ENCODE measurements around the gene ACER3.

The ACER3 gene

GRCh38 chr11:76972051-76972450 is 111.3 kb downstream of the ACER3 start:
- Mint-ChIP-seq H3K36me3 (peaks cover 9% of the 10 kb centered on the region), H3K27ac (no peak overlapping the region), H3K9me3 (ENCODE audit: low read depth) (peaks cover 7% of the 10 kb centered on the region), H3K4me1 (ENCODE audit: low read depth) (no peaks in the 10 kb centered on the region), H3K27me3 (no peaks in the 10 kb centered on the region), H3K4me3 (no peak overlapping the region)

GRCh38 chr11:76974179-76974891 is 113.6 kb downstream of the ACER3 start:
- Mint-ChIP-seq H3K27ac (no peak overlapping the region), H3K4me1 (ENCODE audit: low read depth) (no peaks in the 10 kb centered on the region), H3K36me3 (peaks cover 15% of the 10 kb centered on the region), H3K27me3 (no peaks in the 10 kb centered on the region), H3K9me3 (ENCODE audit: low read depth) (peaks cover 7% of the 10 kb centered on the region), H3K4me3 (no peak overlapping the region)

DNA sequence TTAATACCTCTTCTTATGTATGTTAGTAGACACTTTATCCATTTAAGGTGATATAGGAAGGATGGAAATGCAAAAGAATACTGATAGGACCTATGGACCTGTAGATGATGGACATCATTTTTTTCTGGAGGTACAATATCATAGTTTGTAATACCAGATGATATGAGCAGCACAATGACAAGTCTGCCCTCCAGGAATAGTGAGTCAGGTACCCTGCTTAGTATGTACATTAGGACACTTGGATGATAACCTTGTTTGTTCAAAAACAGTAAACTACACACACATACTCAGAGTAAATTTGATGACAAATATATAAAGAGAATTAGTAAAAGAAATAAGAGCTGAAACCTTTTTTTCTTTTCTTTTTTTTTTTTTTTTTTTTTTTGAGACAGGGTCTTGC is 114.8 kb downstream of the ACER3 start:
- H3K4me3 Mint-ChIP-seq = no peak overlapping the region
- no peak overlapping the region for H3K27ac Mint-ChIP-seq
- peaks cover 15% of the 10 kb centered on the region for H3K36me3 Mint-ChIP-seq
- H3K9me3 Mint-ChIP-seq (ENCODE audit: low read depth) = peaks cover 7% of the 10 kb centered on the region
- no peaks in the 10 kb centered on the region for H3K4me1 Mint-ChIP-seq (ENCODE audit: low read depth)
- H3K27me3 Mint-ChIP-seq = no peaks in the 10 kb centered on the region

- Mint-ChIP-seq H3K36me3 (peaks cover 8% of the 10 kb centered on the region), H3K4me3 (no peak overlapping the region), H3K27me3 (no peaks in the 10 kb centered on the region), H3K27ac (no peak overlapping the region), H3K9me3 (ENCODE audit: low read depth) (no peaks in the 10 kb centered on the region), H3K4me1 (ENCODE audit: low read depth) (no peaks in the 10 kb centered on the region)
Observed at GRCh38 chr11:76977791-76978190, 117.1 kb downstream of the ACER3 start.

DNA sequence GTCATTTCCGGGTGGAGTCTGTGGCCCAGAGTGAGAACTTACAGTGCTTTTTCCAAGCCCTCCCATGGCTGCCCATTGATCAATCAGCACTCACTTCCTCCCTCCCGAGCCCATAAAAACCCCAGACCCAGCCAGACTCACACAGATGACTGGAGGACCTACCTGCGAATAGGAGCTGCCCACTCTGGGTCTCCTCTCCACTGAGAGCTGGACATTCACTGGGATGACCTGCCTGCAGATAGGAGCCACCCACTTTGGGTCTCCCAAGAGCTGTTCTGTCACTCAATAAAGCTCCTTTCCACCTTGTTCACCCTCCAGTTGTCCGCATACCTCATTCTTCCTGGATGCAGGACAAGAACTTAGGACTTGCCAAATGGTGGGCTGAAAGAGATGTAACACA is 117.5 kb downstream of the ACER3 start:
- H3K27me3 Mint-ChIP-seq = no peaks in the 10 kb centered on the region
- no peak overlapping the region for H3K27ac Mint-ChIP-seq
- H3K36me3 Mint-ChIP-seq = peaks cover 8% of the 10 kb centered on the region
- H3K4me1 Mint-ChIP-seq (ENCODE audit: low read depth) = no peaks in the 10 kb centered on the region
- H3K9me3 Mint-ChIP-seq (ENCODE audit: low read depth) = no peaks in the 10 kb centered on the region
- H3K4me3 Mint-ChIP-seq = no peak overlapping the region

DNA sequence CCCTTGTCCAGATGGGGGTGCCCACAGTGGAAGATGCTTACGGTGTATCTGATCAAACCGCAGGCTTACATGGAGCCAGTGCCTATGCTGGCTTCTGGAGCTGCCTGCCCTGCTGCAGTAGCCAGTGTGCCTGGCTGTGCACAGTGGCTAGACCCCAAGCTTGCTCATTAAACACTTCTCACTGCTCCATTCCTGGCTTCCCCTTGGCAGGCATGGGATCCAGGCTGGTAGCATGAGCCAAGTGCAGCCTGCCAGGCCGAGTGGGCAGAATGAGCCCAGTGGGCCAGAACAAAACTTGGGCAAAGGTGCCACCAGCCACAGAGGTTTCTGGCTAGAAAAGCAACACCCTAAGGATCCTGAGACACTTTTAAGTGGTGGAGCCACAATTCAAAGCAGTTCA is 118.1 kb downstream of the ACER3 start:
- Mint-ChIP-seq H3K9me3 (ENCODE audit: low read depth) (no peaks in the 10 kb centered on the region), H3K4me3 (no peak overlapping the region), H3K27me3 (no peaks in the 10 kb centered on the region), H3K4me1 (ENCODE audit: low read depth) (no peaks in the 10 kb centered on the region), H3K27ac (no peak overlapping the region), H3K36me3 (peaks cover 8% of the 10 kb centered on the region)

- Mint-ChIP-seq H3K27me3 (no peaks in the 10 kb centered on the region), H3K4me3 (no peak overlapping the region), H3K4me1 (ENCODE audit: low read depth) (no peaks in the 10 kb centered on the region), H3K36me3 (peaks cover 12% of the 10 kb centered on the region), H3K9me3 (ENCODE audit: low read depth) (no peaks in the 10 kb centered on the region), H3K27ac (no peak overlapping the region)
Observed at GRCh38 chr11:76980196-76980595, 119.5 kb downstream of the ACER3 start.

- Mint-ChIP-seq H3K4me1 (ENCODE audit: low read depth) (no peaks in the 10 kb centered on the region), H3K27me3 (no peaks in the 10 kb centered on the region), H3K9me3 (ENCODE audit: low read depth) (no peaks in the 10 kb centered on the region), H3K4me3 (no peak overlapping the region), H3K36me3 (peaks cover 12% of the 10 kb centered on the region), H3K27ac (no peak overlapping the region)
Observed at GRCh38 chr11:76984743-76985142, 124.0 kb downstream of the ACER3 start.

GRCh38 chr11:76987203-76987602 is 126.5 kb downstream of the ACER3 start:
- H3K4me3 Mint-ChIP-seq = no peak overlapping the region
- H3K36me3 Mint-ChIP-seq = peaks cover 16% of the 10 kb centered on the region
- no peaks in the 10 kb centered on the region for H3K9me3 Mint-ChIP-seq (ENCODE audit: low read depth)
- H3K27ac Mint-ChIP-seq = no peak overlapping the region
- H3K4me1 Mint-ChIP-seq (ENCODE audit: low read depth) = no peaks in the 10 kb centered on the region
- H3K27me3 Mint-ChIP-seq = no peaks in the 10 kb centered on the region

- H3K4me3 Mint-ChIP-seq = no peak overlapping the region
- H3K27me3 Mint-ChIP-seq = no peaks in the 10 kb centered on the region
- no peaks in the 10 kb centered on the region for H3K4me1 Mint-ChIP-seq (ENCODE audit: low read depth)
- H3K9me3 Mint-ChIP-seq (ENCODE audit: low read depth) = no peaks in the 10 kb centered on the region
- no peak overlapping the region for H3K27ac Mint-ChIP-seq
- H3K36me3 Mint-ChIP-seq = peaks cover 11% of the 10 kb centered on the region
Observed at GRCh38 chr11:76990628-76991027, 129.9 kb downstream of the ACER3 start.

GRCh38 chr11:76995081-76995576 is 134.4 kb downstream of the ACER3 start:
- H3K4me1 Mint-ChIP-seq (ENCODE audit: low read depth) = no peaks in the 10 kb centered on the region
- H3K36me3 Mint-ChIP-seq = peaks cover 7% of the 10 kb centered on the region
- H3K27me3 Mint-ChIP-seq = no peaks in the 10 kb centered on the region
- no peak overlapping the region for H3K27ac Mint-ChIP-seq
- H3K9me3 Mint-ChIP-seq (ENCODE audit: low read depth) = peaks cover 4% of the 10 kb centered on the region
- H3K4me3 Mint-ChIP-seq = no peak overlapping the region

DNA sequence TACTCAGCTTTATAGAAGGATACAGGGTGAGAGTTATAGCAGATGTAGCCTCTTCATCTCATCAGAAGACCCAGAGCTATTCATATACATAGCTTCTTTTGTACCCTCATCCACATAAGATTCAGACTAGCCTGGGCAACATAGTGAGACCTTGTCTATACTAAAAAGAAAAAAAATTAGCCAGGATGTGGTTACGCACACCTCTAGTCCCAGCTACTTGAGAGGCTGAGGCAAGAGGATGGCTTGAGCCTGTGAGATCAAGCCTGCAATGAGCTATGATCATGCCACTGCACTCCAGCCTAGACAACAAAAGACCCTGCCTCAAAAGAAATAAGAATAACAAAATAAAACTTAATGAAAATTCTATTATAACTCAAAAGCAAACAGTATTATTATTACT is 136.8 kb downstream of the ACER3 start:
- Mint-ChIP-seq H3K4me3 (no peak overlapping the region), H3K4me1 (ENCODE audit: low read depth) (no peaks in the 10 kb centered on the region), H3K27me3 (no peaks in the 10 kb centered on the region), H3K36me3 (peaks cover 4% of the 10 kb centered on the region), H3K27ac (no peak overlapping the region), H3K9me3 (ENCODE audit: low read depth) (peaks cover 4% of the 10 kb centered on the region)

GRCh38 chr11:76999597-76999996 is 138.9 kb downstream of the ACER3 start:
- Mint-ChIP-seq H3K4me1 (ENCODE audit: low read depth) (no peaks in the 10 kb centered on the region), H3K27me3 (no peaks in the 10 kb centered on the region), H3K27ac (no peak overlapping the region), H3K36me3 (peaks cover 4% of the 10 kb centered on the region), H3K9me3 (ENCODE audit: low read depth) (peaks cover 4% of the 10 kb centered on the region), H3K4me3 (no peak overlapping the region)

DNA sequence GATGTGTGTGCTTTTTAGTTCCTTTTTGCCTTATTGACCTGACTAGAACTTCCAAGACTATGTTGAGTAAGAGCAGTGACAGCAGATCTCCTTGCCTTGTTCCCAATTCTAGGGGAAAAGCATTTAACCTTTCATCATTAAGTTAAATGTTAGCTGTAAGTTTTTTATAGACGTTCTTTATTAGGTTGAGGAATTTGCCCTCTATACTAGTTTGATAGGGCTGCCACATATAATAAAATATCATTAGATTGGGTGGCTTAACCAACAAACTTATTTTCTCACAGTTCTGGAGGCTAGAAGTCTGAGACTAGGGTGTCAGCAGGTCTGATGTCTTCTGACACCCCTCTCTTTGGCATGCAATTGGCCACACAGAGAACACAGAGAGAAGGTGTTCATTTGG is 140.9 kb downstream of the ACER3 start:
- Mint-ChIP-seq H3K9me3 (ENCODE audit: low read depth) (peaks cover 4% of the 10 kb centered on the region), H3K36me3 (peaks cover 5% of the 10 kb centered on the region), H3K4me3 (no peak overlapping the region), H3K4me1 (ENCODE audit: low read depth) (no peaks in the 10 kb centered on the region), H3K27me3 (no peaks in the 10 kb centered on the region), H3K27ac (no peak overlapping the region)

DNA sequence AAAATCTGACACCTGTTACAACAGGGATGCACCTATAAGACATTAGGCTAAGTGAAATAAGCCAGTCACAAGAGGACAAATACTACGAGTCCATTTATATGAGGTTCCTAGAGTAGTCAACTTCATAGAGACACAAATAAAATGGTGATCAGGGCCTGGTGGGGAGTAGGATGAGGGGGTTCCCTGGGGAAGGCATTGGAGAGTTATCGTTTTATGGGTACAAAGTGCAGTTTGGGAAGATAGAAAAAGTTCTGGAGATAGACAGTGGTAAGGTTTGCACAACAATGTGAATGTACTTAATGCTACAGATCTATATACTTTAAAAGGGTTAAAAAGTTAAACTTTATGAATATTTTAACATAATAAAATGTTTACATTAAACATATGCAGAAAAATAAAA is 142.1 kb downstream of the ACER3 start:
- no peak overlapping the region for H3K27ac Mint-ChIP-seq
- no peaks in the 10 kb centered on the region for H3K4me1 Mint-ChIP-seq (ENCODE audit: low read depth)
- peaks cover 4% of the 10 kb centered on the region for H3K9me3 Mint-ChIP-seq (ENCODE audit: low read depth)
- peaks cover 6% of the 10 kb centered on the region for H3K36me3 Mint-ChIP-seq
- no peak overlapping the region for H3K4me3 Mint-ChIP-seq
- no peaks in the 10 kb centered on the region for H3K27me3 Mint-ChIP-seq

DNA sequence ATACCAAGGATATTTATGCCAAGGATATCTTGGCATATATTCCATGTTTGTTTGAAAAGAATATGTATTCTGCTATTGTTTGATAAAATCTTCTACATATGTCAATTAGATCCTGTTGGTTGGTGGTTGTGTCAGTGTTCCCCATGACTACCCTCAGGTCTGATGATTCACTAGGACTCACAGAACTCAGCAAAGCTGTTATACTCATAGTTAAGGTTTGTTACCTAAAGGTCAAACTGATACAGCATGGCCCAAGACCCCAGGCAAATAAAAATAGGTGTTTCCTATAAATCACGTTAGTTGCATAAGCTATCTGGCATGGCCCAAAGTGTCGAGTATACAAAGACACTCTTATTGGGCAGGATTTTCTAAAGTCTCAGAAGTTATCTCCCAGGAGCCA is 143.2 kb downstream of the ACER3 start:
- H3K27me3 Mint-ChIP-seq = no peaks in the 10 kb centered on the region
- peaks cover 9% of the 10 kb centered on the region for H3K36me3 Mint-ChIP-seq
- no peak overlapping the region for H3K4me3 Mint-ChIP-seq
- no peak overlapping the region for H3K27ac Mint-ChIP-seq
- H3K9me3 Mint-ChIP-seq (ENCODE audit: low read depth) = peaks cover 4% of the 10 kb centered on the region
- H3K4me1 Mint-ChIP-seq (ENCODE audit: low read depth) = no peaks in the 10 kb centered on the region
